Measurements from ENCODE around the gene C7orf33.

DNA sequence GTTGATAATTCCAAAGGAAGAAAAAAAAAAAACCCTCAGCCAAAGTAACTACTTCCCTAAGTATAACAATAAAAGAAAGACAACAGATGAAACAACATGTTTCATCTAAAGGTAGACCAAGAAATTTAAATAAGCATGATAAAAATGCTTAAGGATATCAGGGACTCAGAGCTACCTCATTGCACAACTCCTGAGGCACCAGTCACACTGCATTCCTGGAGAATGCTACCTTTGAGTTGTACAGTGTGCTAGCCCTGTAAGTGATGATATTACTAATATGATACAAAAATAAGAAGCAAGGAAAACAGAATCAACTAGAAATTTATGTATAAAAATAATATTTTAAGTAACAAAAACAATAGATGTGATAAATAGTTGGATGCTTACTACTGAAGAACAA, 29.5 kb upstream of the C7orf33 start:
- TF ChIP-seq EZH2 (IDR thresholded peaks at IDR 0.05; ENCODE audit: insufficient read depth, poor library complexity, severe bottlenecking) = no peak
- no peak for TF ChIP-seq EZH2phosphoT487 (IDR thresholded peaks at IDR 0.05; ENCODE audit: insufficient read depth, low read depth)

Measured in GM23248 (cell line).